ENCODE measurements around the gene SIN3A. TPM values are rescaled to one million over a fixed set of nuclear protein-coding genes. Genes with fewer than 3 reads are reported as not detected.

SIN3A gene
- total and polyA plus RNA-seq, 2 of the 8 experiments (the other 6 are each of a cell fraction or from before 2014, with no cell fraction given) = 69.5 to 109 TPM

DNA sequence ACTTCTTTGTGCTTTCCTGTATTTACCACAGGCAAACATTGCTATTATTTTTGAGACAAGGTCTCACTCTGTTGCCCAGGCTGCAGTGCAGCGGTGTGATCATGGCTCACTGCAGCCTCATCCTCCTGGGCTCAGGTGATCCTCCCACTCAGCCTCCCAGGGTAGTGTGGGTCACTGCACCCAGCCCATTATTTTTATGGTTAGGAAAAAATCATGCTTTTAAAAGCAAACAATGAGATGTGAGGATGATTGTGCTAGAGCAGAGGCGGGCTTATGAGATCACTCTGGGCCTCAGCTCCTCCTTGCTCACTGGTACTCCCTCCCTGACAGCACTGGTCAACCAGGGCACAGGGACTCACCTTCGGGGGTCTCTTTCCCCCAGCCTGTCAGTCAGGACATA is 85.3 kb downstream of the SIN3A start:
- Histone ChIP-seq H3K9me3 (ENCODE audit: insufficient read depth in 2 of 2, low read depth in 1 of 2, low read length in 1 of 2) (no peaks in the 10 kb centered on the region), H3K18ac (ENCODE audit: extremely low read depth, low read length) (no peak overlapping the region), H4K8ac (ENCODE audit: extremely low read depth, insufficient read depth, low read length) (no peak overlapping the region), H3K23me2 (ENCODE audit: low read depth, low read length) (peaks cover 4% of the 10 kb centered on the region), H3K9ac (replicated peaks in 1 of 4; ENCODE audit: extremely low read depth in 1 of 4, low read depth in 3 of 4, low read length in 3 of 4) (no peak overlapping the region), H3K4ac (replicated peaks; ENCODE audit: insufficient read length, low read depth, low read length) (no peak overlapping the region), H2AK5ac (ENCODE audit: low read depth, low read length) (no peak overlapping the region), H3K4me3 (ENCODE audit: extremely low read depth in 1 of 4, insufficient read depth in 2 of 4, low read depth in 3 of 4, low read length in 4 of 4) (no peak overlapping the region), H2BK12ac (ENCODE audit: low read depth, low read length) (no peak overlapping the region), H3K79me2 (ENCODE audit: control insufficient read depth in 1 of 2, insufficient read depth in 2 of 2, low read length in 2 of 2) (no peaks in the 10 kb centered on the region), H4K20me1 (replicated peaks in 1 of 2; ENCODE audit: control insufficient read depth in 1 of 2, insufficient read depth in 2 of 2, low read length in 2 of 2) (peaks cover 0 to 5% of the 10 kb centered on the region in 2 experiments), H3K56ac (replicated peaks; ENCODE audit: insufficient read length, low read depth, low read length) (no peak overlapping the region), H3K23ac (ENCODE audit: insufficient read length) (no peak overlapping the region), H3K4me1 (replicated peaks in 1 of 4; ENCODE audit: control insufficient read depth in 3 of 4, insufficient read depth in 4 of 4, low read length in 3 of 4) (peaks cover 0 to 4% (median 1%) of the 10 kb centered on the region in 4 experiments; a peak in 4 of 7 replicates), H2BK15ac (ENCODE audit: low read length) (no peak overlapping the region), H3K4me2 (ENCODE audit: insufficient read depth in 1 of 2, low read depth in 2 of 2, low read length in 2 of 2) (no peak overlapping the region), H4K91ac (replicated peaks; ENCODE audit: insufficient read length, low read length) (no peak overlapping the region), H2BK120ac (replicated peaks; ENCODE audit: low read depth, low read length) (no peak overlapping the region), H3K27me3 (replicated peaks in 1 of 4; ENCODE audit: control insufficient read depth in 3 of 4, extremely low read depth in 1 of 4, insufficient read depth in 3 of 4, low read length in 3 of 4) (no peaks in the 10 kb centered on the region), H3K36me3 (ENCODE audit: control insufficient read depth in 2 of 4, insufficient read depth in 4 of 4, low read length in 3 of 4) (peaks cover 0 to 16% (median 6%) of the 10 kb centered on the region in 4 experiments; a peak in 6 of 8 replicates), H2AFZ (ENCODE audit: low read length) (no peak overlapping the region), H2BK20ac (ENCODE audit: low read length) (no peak overlapping the region), H3K79me1 (ENCODE audit: low read depth, low read length) (no peaks in the 10 kb centered on the region), H4K5ac (ENCODE audit: insufficient read length, low read depth, low read length) (no peak overlapping the region), H2BK5ac (ENCODE audit: low read depth, low read length) (no peak overlapping the region), H3K14ac (ENCODE audit: insufficient read length) (no peak overlapping the region), H3K27ac (ENCODE audit: low read depth, low read length) (no peak overlapping the region)
- FAIRE-seq (no peak), DNase-seq (ENCODE audit: low read depth in 1 of 2, low spot score in 2 of 2) (no peak)
- ChIA-PET POLR2A (ENCODE audit: partially characterized antibody) (interaction anchor here (0.7 to 5.2 kb wide), 5 partner anchors 11 to 370 kb away, joined by 3 to 40 read pairs (median 6); partner anchors contain the start of genes NEIL1, SIN3A and SNX33), CTCF (ENCODE audit: partially characterized antibody) (interaction anchor here (0.7 to 1.0 kb wide), 3 partner anchors 13 to 400 kb away, joined by 3 read pairs; no protein-coding TSS in a partner anchor)
- WGBS, 2 experiments (ENCODE audit: extremely low coverage in 1 of 2, insufficient coverage in 1 of 2, insufficient read length in 1 of 2, insufficient replicate concordance in 2 of 2, low coverage in 1 of 2, low lambda C conversion rate in 2 of 2, missing lambda C conversion rate in 1 of 2) = 91% methylated on average over 3 of the region's 3 CpGs; no CpG with 5 or more reads in 1 of the 2 experiments
- TF ChIP-seq KDM4A (IDR thresholded peaks at IDR 0.05; ENCODE audit: low read depth, low read length, severe bottlenecking) (no peak), RNF2 (IDR thresholded peaks at IDR 0.05; ENCODE audit: borderline replicate concordance, low read depth, low read length, missing control alignments, poor library complexity, severe bottlenecking) (no peak), CREB1 (IDR thresholded peaks at IDR 0.05) (no peak), SIRT6 (IDR thresholded peaks at IDR 0.05; ENCODE audit: low read length) (no peak)

Measured in H1 (cell line).